MM.1S (cell line): ENCODE data around the gene ARHGAP40.

Experiments
- DNase-seq: peaks from one replicate; pipeline ENCODE4 v3.0.0-alpha.2; 2015
- H2AFZ ChIP-seq: fragments of 300-600 bp; sonication (generic); 2 replicates; pipeline ENCODE4 v1.6.0; 2016; ENCODE audit warnings: antibody characterized with exemption, low read length
- H3F3A ChIP-seq: fragments of 300-600 bp; sonication (generic); 2 replicates; pipeline ENCODE4 v1.6.1; 2016; ENCODE audit warnings: mild to moderate bottlenecking, antibody characterized with exemption, low read length, moderate library complexity, mixed read lengths; ENCODE audit not compliant: insufficient read depth
- H3K27ac ChIP-seq: fragments of 300-600 bp; sonication (generic); 2 replicates; pipeline ENCODE4 v1.5.1; 2016; ENCODE audit warnings: mild to moderate bottlenecking, low read length
- H3K27me3 ChIP-seq: fragments of 300-600 bp; sonication (generic); replicated peaks from 2 replicates; pipeline ENCODE4 v1.6.0; 2016; ENCODE audit warnings: low read length; ENCODE audit not compliant: insufficient read depth
- H3K36me3 ChIP-seq: fragments of 300-600 bp; sonication (generic); replicated peaks from 2 replicates; pipeline ENCODE4 v1.6.1; 2016; ENCODE audit warnings: mild to moderate bottlenecking, low read length, mixed read lengths; ENCODE audit not compliant: insufficient read depth
- H3K4me1 ChIP-seq: fragments of 300-600 bp; sonication (generic); 2 replicates; pipeline ENCODE4 v1.6.1; 2016; ENCODE audit warnings: low read length, mixed read lengths
- H3K4me2 ChIP-seq: fragments of 300-600 bp; sonication (generic); 2 replicates; pipeline ENCODE4 v1.6.0; 2016; ENCODE audit warnings: low read depth, low read length
- H3K4me3 ChIP-seq: fragments of 300-600 bp; sonication (generic); 2 replicates; pipeline ENCODE4 v1.5.1; 2016; ENCODE audit warnings: low read length, mixed read lengths
- H3K79me2 ChIP-seq: fragments of 300-600 bp; sonication (generic); 2 replicates; pipeline ENCODE4 v1.6.1; 2016; ENCODE audit warnings: mixed run types, low read length, mixed read lengths
- H3K9ac ChIP-seq: fragments of 300-600 bp; sonication (generic); 2 replicates; pipeline ENCODE4 v1.6.1; 2016; ENCODE audit warnings: low read length, mixed read lengths
- H3K9me2 ChIP-seq: fragments of 300-600 bp; sonication (generic); replicated peaks from 2 replicates; pipeline ENCODE4 v1.6.1; 2016; ENCODE audit warnings: mild to moderate bottlenecking, low read length, mixed read lengths; ENCODE audit not compliant: insufficient read depth
- H3K9me3 ChIP-seq: fragments of 300-600 bp; sonication (generic); replicated peaks from 2 replicates; pipeline ENCODE4 v1.6.1; 2016; ENCODE audit warnings: mild to moderate bottlenecking, low read length, mixed read lengths; ENCODE audit not compliant: insufficient read depth
- H4K20me1 ChIP-seq: fragments of 300-600 bp; sonication (generic); 2 replicates; pipeline ENCODE4 v1.6.1; 2016; ENCODE audit warnings: mild to moderate bottlenecking, low read length, moderate library complexity, mixed read lengths; ENCODE audit not compliant: insufficient read depth
- CTCF ChIP-seq: fragments of 300-600 bp; sonication (generic); IDR thresholded peaks from 2 replicates; pipeline ENCODE4 v1.5.1; 2016; ENCODE audit warnings: antibody characterized with exemption, low read length, mixed read lengths
- EZH2 ChIP-seq: fragments of 300-600 bp; sonication (generic); optimal IDR thresholded peaks from 2 replicates; pipeline ENCODE3; 2017; ENCODE audit warnings: low read depth, mild to moderate bottlenecking, antibody characterized with exemption, low read length, mixed read lengths
- EZH2phosphoT487 ChIP-seq: fragments of 300-600 bp; sonication (generic); IDR thresholded peaks from 2 replicates; pipeline ENCODE4 v1.6.1; 2018; ENCODE audit warnings: antibody characterized with exemption, low read length

ARHGAP40 gene

GRCh38 chr20:38644588-38645260 lies 43.1 kb downstream of the ARHGAP40 start:
- Histone ChIP-seq H2AFZ (no peak overlapping the region), H3F3A (no peaks in the 10 kb centered on the region), H3K27me3 (peaks cover 12% of the 10 kb centered on the region), H3K4me1 (peaks cover 9% of the 10 kb centered on the region; the same call in 1 of the 2 replicates), H3K4me2 (no peak overlapping the region), H3K9me2 (no peaks in the 10 kb centered on the region), H3K4me3 (no peak overlapping the region), H3K27ac (no peak overlapping the region), H3K79me2 (no peaks in the 10 kb centered on the region), H3K9me3 (no peaks in the 10 kb centered on the region), H3K36me3 (no peaks in the 10 kb centered on the region), H4K20me1 (no peaks in the 10 kb centered on the region), H3K9ac (no peak overlapping the region)
- DNase-seq, result no peak
- TF ChIP-seq EZH2phosphoT487, result no peak
- TF ChIP-seq EZH2, result no peak
- no peak for TF ChIP-seq CTCF

GRCh38 chr20:38645351-38645750 lies 43.7 kb downstream of the ARHGAP40 start:
- Histone ChIP-seq H4K20me1 (no peaks in the 10 kb centered on the region), H3K9ac (no peak overlapping the region), H3K4me2 (peak overlapping the region; percentile 94; the same call in 1 of the 2 replicates), H3K4me3 (no peak overlapping the region; the same call in 1 of the 2 replicates), H3K27me3 (peaks cover 16% of the 10 kb centered on the region), H3K27ac (no peak overlapping the region), H3K36me3 (no peaks in the 10 kb centered on the region), H3K4me1 (peaks cover 9% of the 10 kb centered on the region; the same call in 1 of the 2 replicates), H3F3A (no peaks in the 10 kb centered on the region), H3K9me3 (no peaks in the 10 kb centered on the region), H2AFZ (peak overlapping the region; percentile 84; the same call in 1 of the 2 replicates), H3K79me2 (no peaks in the 10 kb centered on the region), H3K9me2 (no peaks in the 10 kb centered on the region)
- no peak for TF ChIP-seq EZH2
- TF ChIP-seq CTCF, result no peak
- no peak for TF ChIP-seq EZH2phosphoT487
- DNase-seq, result no peak

- Histone ChIP-seq H3K27me3 (peaks cover 16% of the 10 kb centered on the region), H3K4me1 (peaks cover 9% of the 10 kb centered on the region; the same call in 1 of the 2 replicates), H2AFZ (peak overlapping the region; percentile 84), H3F3A (no peaks in the 10 kb centered on the region), H3K4me2 (peak overlapping the region; percentile 94), H3K79me2 (no peaks in the 10 kb centered on the region), H3K9me3 (no peaks in the 10 kb centered on the region), H3K9me2 (no peaks in the 10 kb centered on the region), H3K27ac (no peak overlapping the region), H3K9ac (peak overlapping the region; percentile 22; the same call in 1 of the 2 replicates), H3K36me3 (no peaks in the 10 kb centered on the region), H3K4me3 (peak overlapping the region; percentile 56), H4K20me1 (no peaks in the 10 kb centered on the region)
- TF ChIP-seq CTCF (peak; percentile 90), EZH2phosphoT487 (no peak), EZH2 (no peak)
- DNase-seq, result peak; percentile 76
These were observed 44.6 kb downstream of the ARHGAP40 start for GRCh38 chr20:38645980-38646858.
